ENCODE results near the gene NOS1AP. TPM values are rescaled to one million over a fixed set of nuclear protein-coding genes. Genes with fewer than 3 reads are reported as not detected.
"Not testable (repeated sequence)": the region's sequence is repeated elsewhere in the genome, so short reads cannot be mapped to it uniquely, and the experiment has no call there.

Gene NOS1AP
- total RNA-seq, 2 experiments from 2014 or later, result 0.18 TPM

- intact Hi-C loops (cut with micrococcal nuclease), result no loop called here
- ChIA-PET CTCF (no interaction called here), POLR2A (no interaction called here)
- no peak for DNase-seq
- H3K4me1 Mint-ChIP-seq (ENCODE audit: low read depth), result no peaks in the 10 kb centered on the region
- H3K36me3 Mint-ChIP-seq (ENCODE audit: low read depth), result no peaks in the 10 kb centered on the region
- ATAC-seq, result no peak
- H3K27ac Mint-ChIP-seq, result no peak overlapping the region
- TF ChIP-seq CTCF (IDR thresholded peaks at IDR 0.05), result no peak
- no peaks in the 10 kb centered on the region for H3K9me3 Mint-ChIP-seq
- H3K27me3 Mint-ChIP-seq, result peaks cover 13% of the 10 kb centered on the region
- no peak overlapping the region for H3K4me3 Mint-ChIP-seq
These were observed 130.8 kb downstream of the NOS1AP start for GRCh38 chr1:162200096-162200847.

DNA sequence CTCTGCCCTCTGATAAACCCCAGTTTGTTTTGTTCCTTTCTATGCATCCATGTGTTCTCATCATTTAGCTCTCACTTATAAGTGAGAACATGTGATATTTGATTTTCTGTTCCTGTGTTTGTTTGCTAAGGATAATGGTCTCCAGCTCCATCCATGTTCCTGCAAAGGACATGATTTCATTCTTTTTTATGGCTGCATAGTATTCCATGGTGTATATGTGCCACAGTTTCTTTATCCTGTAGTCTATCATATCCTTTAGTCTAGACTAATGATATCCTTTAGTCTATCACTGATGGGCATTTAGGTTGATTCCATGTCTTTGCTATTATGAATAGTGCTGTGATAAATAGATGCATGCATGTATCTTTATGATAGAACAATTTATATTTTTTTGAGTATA, 131.6 kb downstream of the NOS1AP start:
- H3K9me3 Mint-ChIP-seq; H3K27ac Mint-ChIP-seq; CTCF ChIA-PET; POLR2A ChIA-PET; H3K4me3 Mint-ChIP-seq; DNase-seq; H3K36me3 Mint-ChIP-seq (ENCODE audit: low read depth); H3K4me1 Mint-ChIP-seq (ENCODE audit: low read depth); intact Hi-C loops (cut with micrococcal nuclease); ATAC-seq: not testable (repeated sequence)
- H3K27me3 Mint-ChIP-seq, result peaks cover 11% of the 10 kb centered on the region

DNA sequence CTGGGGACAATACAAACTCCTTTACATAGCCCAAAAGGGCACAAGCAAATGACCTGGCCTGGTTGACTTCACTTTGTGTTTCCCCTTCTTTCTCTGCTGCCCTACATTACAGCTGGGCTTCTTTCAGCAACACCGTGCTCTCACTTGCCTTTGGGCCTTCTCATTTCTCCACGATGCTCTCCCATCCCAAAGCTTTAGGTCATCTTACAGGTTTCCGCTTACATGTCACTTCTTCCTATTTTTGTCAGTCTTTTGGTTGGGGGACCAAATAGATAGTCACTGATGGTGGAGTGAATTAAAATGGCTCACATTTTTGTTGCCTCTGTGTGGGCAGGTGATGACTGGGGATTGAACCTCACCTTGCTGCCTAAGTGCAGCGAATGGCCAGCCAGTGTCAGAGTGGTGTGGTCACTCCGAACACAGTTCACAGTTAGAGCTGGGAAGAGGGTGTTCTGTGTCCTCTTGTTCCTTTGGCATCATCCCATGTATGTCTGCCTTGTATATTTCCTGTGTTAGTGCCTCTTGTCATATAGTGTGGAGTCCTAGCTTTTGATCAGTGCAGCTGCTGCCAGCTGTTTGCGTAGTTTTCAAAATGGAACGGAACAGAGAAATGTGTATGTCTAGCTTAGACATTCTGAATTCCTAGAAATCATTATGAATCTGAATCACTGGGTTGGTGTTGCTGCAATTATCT, 134.8 kb downstream of the NOS1AP start:
- no peaks in the 10 kb centered on the region for H3K4me1 Mint-ChIP-seq (ENCODE audit: low read depth)
- no peaks in the 10 kb centered on the region for H3K9me3 Mint-ChIP-seq
- ChIA-PET CTCF (no interaction called here), POLR2A (no interaction called here)
- intact Hi-C loops (cut with micrococcal nuclease), result no loop called here
- no peak for ATAC-seq
- no peaks in the 10 kb centered on the region for H3K36me3 Mint-ChIP-seq (ENCODE audit: low read depth)
- TF ChIP-seq CTCF (IDR thresholded peaks at IDR 0.05), result no peak
- no peak for DNase-seq
- H3K27ac Mint-ChIP-seq, result no peak overlapping the region
- H3K27me3 Mint-ChIP-seq, result peaks cover 11% of the 10 kb centered on the region
- H3K4me3 Mint-ChIP-seq, result no peak overlapping the region

- ChIA-PET POLR2A (no interaction called here), CTCF (no interaction called here)
- Mint-ChIP-seq H3K27me3 (peaks cover 11% of the 10 kb centered on the region), H3K4me3 (no peak overlapping the region), H3K36me3 (ENCODE audit: low read depth) (no peaks in the 10 kb centered on the region), H3K27ac (no peak overlapping the region), H3K4me1 (ENCODE audit: low read depth) (no peaks in the 10 kb centered on the region), H3K9me3 (no peaks in the 10 kb centered on the region)
- ATAC-seq, result no peak
- no peak for TF ChIP-seq CTCF (IDR thresholded peaks at IDR 0.05)
- DNase-seq, result no peak
- intact Hi-C loops (cut with micrococcal nuclease), result no loop called here
These were observed 135.3 kb downstream of the NOS1AP start for GRCh38 chr1:162204823-162205155.

DNA sequence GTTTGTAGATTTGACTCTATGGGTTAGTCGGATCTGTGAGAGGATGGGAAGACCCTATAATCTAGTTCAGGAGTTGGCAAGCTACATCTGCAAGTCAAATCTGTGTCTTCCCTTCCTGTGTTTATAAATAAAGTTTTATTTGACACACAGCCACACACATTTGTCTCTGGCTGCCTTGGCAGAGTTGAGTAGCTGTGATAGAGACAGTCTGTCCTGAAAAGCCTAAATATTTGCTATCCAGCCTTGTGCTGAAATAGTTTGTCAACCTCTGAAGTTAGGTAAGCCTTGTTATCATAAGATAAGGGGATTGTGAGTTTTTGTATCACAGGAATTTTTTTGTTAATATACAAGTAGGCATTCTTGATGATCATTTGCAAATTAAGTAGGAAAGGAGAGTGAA, 136.8 kb downstream of the NOS1AP start:
- no peaks in the 10 kb centered on the region for H3K4me1 Mint-ChIP-seq (ENCODE audit: low read depth)
- POLR2A ChIA-PET, result no interaction called here
- H3K36me3 Mint-ChIP-seq (ENCODE audit: low read depth), result no peaks in the 10 kb centered on the region
- H3K4me3 Mint-ChIP-seq, result no peak overlapping the region
- intact Hi-C loops (cut with micrococcal nuclease), result no loop called here
- ATAC-seq (no peak), DNase-seq (no peak)
- CTCF ChIA-PET, result no interaction called here
- TF ChIP-seq CTCF (IDR thresholded peaks at IDR 0.05), result no peak
- H3K27me3 Mint-ChIP-seq, result peaks cover 11% of the 10 kb centered on the region
- no peak overlapping the region for H3K27ac Mint-ChIP-seq
- no peaks in the 10 kb centered on the region for H3K9me3 Mint-ChIP-seq

Measured in activated CD8-positive, alpha-beta T cell treated with anti-CD3 and anti-CD28 coated beads for 36 hours (primary cell).